Mucosa of stomach (tissue), 1 donor: ENCODE measurements around the gene INPP5A.
A peak's percentile ranks its signal among the peaks of the same experiment; 100 is the strongest.

ENCODE experiments used
- H3K27me3 ChIP-seq: one replicate; pipeline ENCODE4 v1.7.0; 2013; ENCODE audit warnings: mild to moderate bottlenecking, low read length; ENCODE audit not compliant: control insufficient read depth, insufficient read depth
- H3K36me3 ChIP-seq: one replicate; pipeline ENCODE4 v1.7.0; 2013; ENCODE audit warnings: low read length; ENCODE audit not compliant: control insufficient read depth, insufficient read depth
- H3K4me1 ChIP-seq: one replicate; pipeline ENCODE4 v1.7.0; 2013; ENCODE audit warnings: mild to moderate bottlenecking, low read length; ENCODE audit not compliant: control insufficient read depth, insufficient read depth
- H3K4me3 ChIP-seq: one replicate; pipeline ENCODE4 v1.7.0; 2013; ENCODE audit warnings: low read length
- H3K9ac ChIP-seq: one replicate; pipeline ENCODE4 v1.7.0; 2013; ENCODE audit warnings: mild to moderate bottlenecking, low read length, moderate library complexity
- H3K9me3 ChIP-seq: one replicate; pipeline ENCODE4 v1.7.0; 2013; ENCODE audit warnings: mild to moderate bottlenecking, low read length, moderate library complexity; ENCODE audit not compliant: control insufficient read depth
- donor health status: Pancreatic carcinoma.

INPP5A gene

GRCh38 chr10:132783165-132783939 lies 245.8 kb downstream of the INPP5A start:
- Histone ChIP-seq H3K27me3 (peaks cover 21% of the 10 kb centered on the region), H3K4me3 (peak overlapping the region; percentile 44), H3K4me1 (peaks cover 9% of the 10 kb centered on the region), H3K9me3 (no peaks in the 10 kb centered on the region), H3K36me3 (peaks cover 16% of the 10 kb centered on the region), H3K9ac (peak overlapping the region; percentile 96)

GRCh38 chr10:132783940-132784865 lies 246.6 kb downstream of the INPP5A start:
- H3K9me3 ChIP-seq: no peaks in the 10 kb centered on the region
- peaks cover 23% of the 10 kb centered on the region for H3K27me3 ChIP-seq
- H3K36me3 ChIP-seq: peaks cover 21% of the 10 kb centered on the region
- peak overlapping the region; percentile 44 for H3K4me3 ChIP-seq
- H3K4me1 ChIP-seq: peaks cover 4% of the 10 kb centered on the region
- H3K9ac ChIP-seq: peak overlapping the region; percentile 96

- Histone ChIP-seq H3K4me1 (peaks cover 13% of the 10 kb centered on the region), H3K4me3 (peak overlapping the region; percentile 14), H3K27me3 (peaks cover 23% of the 10 kb centered on the region), H3K36me3 (peaks cover 21% of the 10 kb centered on the region), H3K9me3 (no peaks in the 10 kb centered on the region), H3K9ac (peak overlapping the region; percentile 96)
These were observed 247.5 kb downstream of the INPP5A start for GRCh38 chr10:132784866-132785722.

- Histone ChIP-seq H3K27me3 (peaks cover 23% of the 10 kb centered on the region), H3K9ac (peak within 1 kb of the TSS; percentile 96), H3K9me3 (no peaks in the 10 kb centered on the region), H3K4me3 (peak within 1 kb of the TSS; percentile 31), H3K36me3 (peaks cover 21% of the 10 kb centered on the region), H3K4me1 (peaks cover 20% of the 10 kb centered on the region)
These were observed 248.3 kb downstream of the INPP5A start, which contains the start of gene NKX6-2 for GRCh38 chr10:132785723-132786475. TSS of gene NKX6-2 (minus strand) at chr10:132786147. CDS start at chr10:132785948, 199 bp downstream.

GRCh38 chr10:132786476-132786883 lies 248.9 kb downstream of the INPP5A start:
- H3K4me3 ChIP-seq: peak overlapping the region; percentile 31
- peaks cover 23% of the 10 kb centered on the region for H3K27me3 ChIP-seq
- H3K36me3 ChIP-seq: peaks cover 21% of the 10 kb centered on the region
- peak overlapping the region; percentile 88 for H3K9ac ChIP-seq
- peaks cover 20% of the 10 kb centered on the region for H3K4me1 ChIP-seq
- H3K9me3 ChIP-seq: no peaks in the 10 kb centered on the region

- Histone ChIP-seq H3K4me1 (peaks cover 20% of the 10 kb centered on the region), H3K9ac (peak overlapping the region; percentile 88), H3K9me3 (no peaks in the 10 kb centered on the region), H3K36me3 (peaks cover 21% of the 10 kb centered on the region), H3K27me3 (peaks cover 23% of the 10 kb centered on the region), H3K4me3 (peak overlapping the region; percentile 31)
These were observed 249.4 kb downstream of the INPP5A start for GRCh38 chr10:132786884-132787494.

- Histone ChIP-seq H3K27me3 (peaks cover 23% of the 10 kb centered on the region), H3K4me1 (peaks cover 20% of the 10 kb centered on the region), H3K4me3 (no peak overlapping the region), H3K9me3 (no peaks in the 10 kb centered on the region), H3K36me3 (peaks cover 20% of the 10 kb centered on the region), H3K9ac (peak overlapping the region; percentile 88)
These were observed 250.1 kb downstream of the INPP5A start for GRCh38 chr10:132787495-132788179.

- Histone ChIP-seq H3K9ac (peak overlapping the region; percentile 85), H3K4me3 (peak overlapping the region; percentile 14), H3K9me3 (no peaks in the 10 kb centered on the region), H3K36me3 (peaks cover 14% of the 10 kb centered on the region), H3K27me3 (peaks cover 28% of the 10 kb centered on the region), H3K4me1 (peaks cover 20% of the 10 kb centered on the region)
These were observed 250.7 kb downstream of the INPP5A start for GRCh38 chr10:132788180-132788830.

GRCh38 chr10:132788831-132789219 lies 251.2 kb downstream of the INPP5A start:
- Histone ChIP-seq H3K9me3 (no peaks in the 10 kb centered on the region), H3K4me1 (peaks cover 20% of the 10 kb centered on the region), H3K4me3 (peak overlapping the region; percentile 14), H3K36me3 (peaks cover 12% of the 10 kb centered on the region), H3K27me3 (peaks cover 30% of the 10 kb centered on the region), H3K9ac (peak overlapping the region; percentile 85)

- H3K9ac ChIP-seq: peak overlapping the region; percentile 85
- H3K4me3 ChIP-seq: no peak overlapping the region
- no peaks in the 10 kb centered on the region for H3K9me3 ChIP-seq
- H3K4me1 ChIP-seq: peaks cover 20% of the 10 kb centered on the region
- peaks cover 9% of the 10 kb centered on the region for H3K36me3 ChIP-seq
- H3K27me3 ChIP-seq: peaks cover 22% of the 10 kb centered on the region
These were observed 252.1 kb downstream of the INPP5A start for GRCh38 chr10:132789659-132790148.
